AG10803 (cell line): Measurements from ENCODE around the gene PPP4R2.

ENCODE experiments used
- DNase-seq: peaks from one replicate; pipeline ENCODE4 v3.0.0; 2010; ENCODE audit warnings: low read depth
- H3K4me3 ChIP-seq: 2 replicates; pipeline ENCODE4 v1.5.1; 2011; ENCODE audit warnings: mild to moderate bottlenecking, low read length, control low read depth
- TF ChIP-seq, protein P1 (sequence below): conservative IDR thresholded peaks from 2 replicates; pipeline ENCODE4 v1.5.1; 2011; ENCODE audit warnings: mild to moderate bottlenecking, low read length, control low read depth, inconsistent platforms

Gene PPP4R2

GRCh38 chr3:73024836-73025235, 28.2 kb downstream of the PPP4R2 start:
- TF ChIP-seq, protein P1, sequence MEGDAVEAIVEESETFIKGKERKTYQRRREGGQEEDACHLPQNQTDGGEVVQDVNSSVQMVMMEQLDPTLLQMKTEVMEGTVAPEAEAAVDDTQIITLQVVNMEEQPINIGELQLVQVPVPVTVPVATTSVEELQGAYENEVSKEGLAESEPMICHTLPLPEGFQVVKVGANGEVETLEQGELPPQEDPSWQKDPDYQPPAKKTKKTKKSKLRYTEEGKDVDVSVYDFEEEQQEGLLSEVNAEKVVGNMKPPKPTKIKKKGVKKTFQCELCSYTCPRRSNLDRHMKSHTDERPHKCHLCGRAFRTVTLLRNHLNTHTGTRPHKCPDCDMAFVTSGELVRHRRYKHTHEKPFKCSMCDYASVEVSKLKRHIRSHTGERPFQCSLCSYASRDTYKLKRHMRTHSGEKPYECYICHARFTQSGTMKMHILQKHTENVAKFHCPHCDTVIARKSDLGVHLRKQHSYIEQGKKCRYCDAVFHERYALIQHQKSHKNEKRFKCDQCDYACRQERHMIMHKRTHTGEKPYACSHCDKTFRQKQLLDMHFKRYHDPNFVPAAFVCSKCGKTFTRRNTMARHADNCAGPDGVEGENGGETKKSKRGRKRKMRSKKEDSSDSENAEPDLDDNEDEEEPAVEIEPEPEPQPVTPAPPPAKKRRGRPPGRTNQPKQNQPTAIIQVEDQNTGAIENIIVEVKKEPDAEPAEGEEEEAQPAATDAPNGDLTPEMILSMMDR, result no peak
- no peak for DNase-seq
- no peak overlapping the region for H3K4me3 ChIP-seq

DNA sequence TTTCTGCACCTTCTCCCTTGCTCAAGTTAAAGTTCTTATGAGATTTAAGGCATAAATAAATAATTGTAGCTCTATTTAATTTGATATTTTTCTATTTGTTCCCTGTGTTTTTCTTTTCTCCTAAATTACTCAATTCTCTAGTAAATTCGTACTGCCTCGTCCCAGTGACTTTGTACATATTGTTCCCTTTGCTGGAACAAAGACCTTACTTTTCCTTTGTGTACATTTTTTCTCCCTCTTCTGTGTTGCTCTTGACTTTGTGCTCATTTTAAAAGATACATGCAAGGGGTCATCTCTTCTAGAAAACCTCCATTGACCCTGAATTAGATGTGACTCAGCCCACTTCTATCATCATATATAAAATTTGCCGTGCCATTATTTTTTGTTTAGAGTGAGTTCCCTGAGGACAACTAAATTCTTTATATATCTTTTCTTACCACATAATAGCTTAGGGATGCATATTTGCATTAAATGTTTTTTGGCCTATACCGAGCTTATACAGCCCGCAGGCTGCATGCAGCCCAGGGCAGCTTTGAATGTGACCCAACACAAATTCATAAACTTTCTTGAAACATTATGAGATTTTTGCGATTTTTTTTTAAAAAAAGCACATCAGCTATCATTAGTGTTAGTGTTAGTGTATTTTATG, 29.6 kb downstream of the PPP4R2 start:
- no peak for DNase-seq
- no peak overlapping the region for H3K4me3 ChIP-seq
- TF ChIP-seq, protein P1, result no peak

- TF ChIP-seq, protein P1, result no peak
- no peak for DNase-seq
- H3K4me3 ChIP-seq, result no peak overlapping the region
These were observed 30.1 kb downstream of the PPP4R2 start for GRCh38 chr3:73026760-73027113.

DNA sequence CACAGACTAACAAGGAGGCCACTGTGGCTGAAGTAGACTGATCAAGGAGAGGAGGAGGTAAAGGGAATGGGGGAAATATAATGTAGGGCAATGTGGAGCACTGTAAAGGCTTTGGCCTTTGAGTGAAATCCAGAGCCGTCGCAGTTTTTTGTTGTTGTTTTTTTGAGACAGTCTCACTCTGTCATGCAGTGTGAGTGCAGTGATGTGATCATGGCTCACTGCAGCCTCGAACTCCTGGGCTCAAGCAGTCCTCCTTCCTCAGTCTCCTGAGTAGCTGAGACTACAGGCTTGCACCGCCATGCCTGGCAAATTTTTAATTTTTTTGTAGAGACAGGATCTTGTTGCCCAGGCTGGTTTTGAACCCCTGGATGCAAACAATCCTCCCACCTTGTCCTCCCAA, 32.2 kb downstream of the PPP4R2 start:
- TF ChIP-seq, protein P1, result no peak
- DNase-seq, result no peak
- H3K4me3 ChIP-seq, result no peak overlapping the region

DNA sequence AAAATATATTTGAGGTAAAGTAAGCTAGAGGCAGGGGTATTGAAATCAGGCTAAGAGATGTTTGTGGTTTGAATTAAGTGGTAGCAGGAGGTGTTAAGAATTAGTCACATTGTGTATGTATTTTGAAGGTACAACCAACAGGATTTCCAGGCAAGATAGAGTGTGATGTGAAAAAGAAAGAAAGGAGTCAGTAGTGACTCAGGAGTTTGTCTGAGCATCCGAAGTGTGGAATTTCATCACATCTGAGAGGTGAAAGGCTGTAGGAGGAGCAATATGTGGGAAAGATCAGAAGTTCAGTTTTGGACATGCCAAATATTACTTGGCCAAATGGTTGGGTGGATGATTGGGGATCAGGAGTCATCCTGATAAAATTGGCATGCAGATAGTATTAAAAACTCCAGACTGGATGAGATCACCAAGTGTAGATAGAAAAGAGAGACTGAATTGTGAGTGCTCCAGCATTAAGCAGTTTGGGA, 32.7 kb downstream of the PPP4R2 start:
- peak; percentile 88 for DNase-seq
- TF ChIP-seq, protein P1, result no peak
- no peak overlapping the region for H3K4me3 ChIP-seq

DNA sequence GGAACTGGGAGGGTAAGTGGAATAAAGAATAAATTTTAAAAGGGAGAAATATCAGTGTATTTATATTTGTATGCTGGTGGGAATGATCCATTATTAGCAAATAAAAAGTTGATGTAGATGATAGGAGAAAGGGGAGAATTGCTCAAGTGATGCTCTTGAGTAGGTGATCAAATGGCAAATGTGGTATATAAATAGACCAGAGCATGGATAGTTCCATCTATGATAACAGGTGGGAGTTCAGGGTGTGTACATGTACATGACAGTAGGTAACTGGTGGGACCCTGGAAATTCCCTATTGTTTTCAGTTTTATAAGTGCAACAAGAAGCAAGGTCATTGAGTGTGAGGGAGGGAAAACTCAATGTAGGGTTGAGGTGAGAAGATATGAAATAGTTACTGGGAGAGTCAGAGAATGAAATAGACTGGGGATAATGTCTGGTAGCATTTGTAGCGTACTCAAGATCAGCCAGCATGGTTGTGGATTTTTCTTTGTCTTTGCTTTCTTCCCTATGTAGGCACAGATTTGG, 33.5 kb downstream of the PPP4R2 start:
- no peak overlapping the region for H3K4me3 ChIP-seq
- TF ChIP-seq, protein P1, result no peak
- DNase-seq, result no peak

DNA sequence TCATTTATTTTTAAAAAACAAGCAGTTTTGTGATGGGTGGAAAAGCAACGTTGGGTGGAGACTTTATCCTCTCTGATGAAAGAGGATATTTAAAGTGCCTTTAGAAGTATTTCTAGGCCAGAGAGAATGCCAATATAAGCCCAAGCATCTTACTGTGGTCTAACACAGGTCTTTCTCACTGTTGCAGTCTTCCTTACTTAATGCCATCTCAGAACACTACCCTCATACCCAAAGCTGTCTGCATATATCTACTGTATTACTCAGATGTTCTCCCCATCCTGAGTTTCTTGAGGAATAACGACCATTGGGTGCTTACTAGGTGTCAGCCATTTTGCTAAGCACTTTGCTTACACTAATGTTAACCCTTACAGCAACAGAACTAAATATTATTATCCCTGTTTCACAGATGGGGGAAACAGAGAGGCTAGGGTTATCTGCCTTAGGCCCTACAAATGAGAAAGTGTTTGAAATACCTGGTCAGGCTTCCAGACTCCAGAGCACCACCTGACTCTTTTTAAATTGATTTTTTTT, 35.0 kb downstream of the PPP4R2 start:
- DNase-seq, result no peak
- H3K4me3 ChIP-seq, result no peak overlapping the region
- TF ChIP-seq, protein P1, result no peak
